H54 (cell line): ENCODE results near the gene PRDM16.
"Not testable (repeated sequence)": the region's sequence is repeated elsewhere in the genome, so short reads cannot be mapped to it uniquely, and the experiment has no call there.

Experiments
- DNase-seq: peaks from one replicate; pipeline ENCODE4 v3.0.0; 2011; ENCODE audit warnings: low spot score, mixed read lengths; ENCODE audit not compliant: insufficient read length
- FAIRE-seq: peaks from 3 replicates; lab custom pipeline; 2011; peaks lifted over from hg19 to GRCh38; lab: Jason Lieb, UNC
- POLR2A ChIP-seq: IDR thresholded peaks from 2 replicates; pipeline ENCODE4 v1.6.1; 2011; ENCODE audit warnings: low read depth, mild to moderate bottlenecking, low read length

The PRDM16 gene

DNA sequence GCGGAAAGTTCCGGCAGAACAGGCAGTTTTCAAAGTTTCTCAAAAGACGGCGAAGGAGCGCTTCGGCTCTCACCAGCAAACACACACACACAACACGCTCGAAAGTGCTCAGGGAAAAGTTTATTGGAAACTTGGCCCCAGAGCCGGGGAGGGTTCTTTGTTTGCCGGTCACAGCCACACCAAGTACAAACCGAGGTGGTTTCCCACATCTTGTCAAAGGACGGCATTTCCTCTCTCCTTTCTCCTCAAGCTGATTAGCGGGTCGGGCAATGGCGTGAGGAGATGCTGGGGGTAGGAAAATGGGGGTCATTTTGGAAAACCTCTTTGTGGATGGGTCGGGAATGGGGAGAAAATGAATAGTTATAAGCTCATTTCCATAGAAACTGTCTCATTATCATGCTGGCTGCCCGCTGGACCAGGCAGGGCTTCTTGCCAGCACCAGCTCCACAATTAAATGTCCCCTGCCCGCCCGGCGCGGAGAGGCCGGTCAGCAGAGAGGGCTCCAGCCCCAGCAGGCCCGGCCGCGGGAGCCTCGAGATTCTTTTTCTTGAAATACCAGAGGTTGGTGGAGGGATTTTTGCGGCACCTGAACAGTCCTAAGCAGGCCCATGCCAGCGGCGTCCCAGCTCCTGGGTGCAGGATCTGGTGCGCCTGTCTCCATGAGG, 92.3 kb downstream of the PRDM16 start:
- TF ChIP-seq POLR2A, result no peak
- no peak for FAIRE-seq

DNA sequence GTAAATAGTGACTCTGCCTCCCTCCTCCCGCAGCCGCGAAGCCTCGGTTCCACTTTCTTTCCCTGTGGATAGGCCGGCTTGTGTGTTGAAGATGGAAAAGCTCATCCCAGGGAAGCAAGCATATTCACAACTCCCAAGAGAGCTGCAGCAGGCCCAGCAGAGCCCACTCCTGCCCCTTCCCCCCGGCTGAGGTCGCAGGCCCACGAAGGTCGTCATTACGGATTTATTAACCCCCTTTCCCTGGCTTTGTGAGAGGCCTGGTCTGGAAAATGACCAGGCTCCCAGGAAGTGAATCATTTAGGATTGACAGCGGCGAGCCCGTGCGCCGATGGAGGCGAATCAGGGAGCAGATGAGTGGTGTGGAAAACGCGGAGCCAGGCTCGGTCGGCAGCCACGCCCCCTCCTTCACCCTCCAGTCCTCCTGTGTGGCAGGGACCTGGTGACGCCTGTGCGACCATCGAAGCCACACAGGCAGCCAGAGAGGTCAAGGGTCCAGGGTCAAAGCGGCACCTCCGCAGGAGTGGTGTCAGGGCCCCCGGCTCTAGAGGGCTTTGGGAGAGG, 93.4 kb downstream of the PRDM16 start:
- no peak for TF ChIP-seq POLR2A
- FAIRE-seq (no peak), DNase-seq (no peak)

More for the DNA sequence above, 92.3 kb downstream of the PRDM16 start:
- no peak for DNase-seq

DNA sequence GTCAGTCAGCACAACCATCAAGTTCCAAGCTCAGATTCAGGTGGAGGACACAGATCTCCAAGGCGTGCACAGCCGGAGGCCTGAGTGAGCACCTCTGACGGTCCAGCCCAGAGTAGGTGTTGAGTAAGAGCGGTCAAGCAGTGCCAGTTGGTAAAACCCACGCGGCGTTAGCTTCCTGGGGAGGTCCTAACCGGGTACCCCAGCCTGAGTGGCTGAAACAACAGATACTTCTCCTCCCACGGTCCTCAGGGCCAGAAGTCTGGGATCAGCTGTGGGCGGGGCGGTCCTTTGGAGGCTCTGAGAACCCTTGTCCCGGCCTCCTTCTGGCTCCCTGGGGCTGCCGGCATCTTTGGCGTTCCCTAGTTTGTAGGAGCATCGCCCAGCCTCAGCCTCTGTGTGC, 94.4 kb downstream of the PRDM16 start:
- FAIRE-seq, result no peak
- DNase-seq, result no peak
- no peak for TF ChIP-seq POLR2A

DNA sequence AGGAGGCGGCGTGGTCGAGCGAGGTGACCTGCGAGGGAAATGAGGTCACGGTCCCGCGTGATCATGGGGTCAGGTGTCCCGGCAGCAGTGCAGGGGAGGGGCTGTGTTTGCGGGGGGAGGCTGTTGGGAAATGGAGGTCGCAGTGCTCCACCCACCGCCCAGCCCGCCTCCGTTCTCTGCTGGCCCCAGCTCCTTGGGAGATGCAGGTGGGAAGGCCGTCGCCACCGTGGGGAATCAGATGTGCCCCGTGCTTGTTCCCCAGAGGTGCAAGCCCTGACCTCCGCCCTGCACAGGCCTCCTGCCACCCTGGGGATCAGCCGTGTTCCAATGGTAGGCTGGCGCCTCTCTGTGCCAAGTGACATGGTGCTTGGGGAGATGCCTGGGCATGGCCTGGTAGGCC, 95.7 kb downstream of the PRDM16 start:
- no peak for TF ChIP-seq POLR2A
- DNase-seq (no peak), FAIRE-seq (no peak)

DNA sequence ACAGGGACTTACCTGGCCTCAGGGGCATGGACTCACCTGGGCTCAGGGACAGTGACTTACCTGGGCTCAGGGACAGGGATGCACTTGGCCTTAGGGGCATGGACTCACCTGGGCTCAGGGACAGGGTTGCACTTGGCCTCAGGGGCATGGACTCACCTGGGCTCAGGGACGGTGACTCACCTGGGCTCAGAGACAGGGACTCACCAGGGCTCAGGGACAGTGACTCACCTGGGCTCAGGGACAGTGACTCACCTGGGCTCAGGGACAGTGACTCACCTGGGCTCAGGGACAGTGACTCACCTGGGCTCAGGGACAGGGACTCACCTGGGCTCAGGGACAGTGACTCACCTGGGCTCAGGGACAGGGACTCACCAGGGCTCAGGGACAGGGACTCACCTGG, 96.2 kb downstream of the PRDM16 start:
- not testable (repeated sequence) for FAIRE-seq, DNase-seq

DNA sequence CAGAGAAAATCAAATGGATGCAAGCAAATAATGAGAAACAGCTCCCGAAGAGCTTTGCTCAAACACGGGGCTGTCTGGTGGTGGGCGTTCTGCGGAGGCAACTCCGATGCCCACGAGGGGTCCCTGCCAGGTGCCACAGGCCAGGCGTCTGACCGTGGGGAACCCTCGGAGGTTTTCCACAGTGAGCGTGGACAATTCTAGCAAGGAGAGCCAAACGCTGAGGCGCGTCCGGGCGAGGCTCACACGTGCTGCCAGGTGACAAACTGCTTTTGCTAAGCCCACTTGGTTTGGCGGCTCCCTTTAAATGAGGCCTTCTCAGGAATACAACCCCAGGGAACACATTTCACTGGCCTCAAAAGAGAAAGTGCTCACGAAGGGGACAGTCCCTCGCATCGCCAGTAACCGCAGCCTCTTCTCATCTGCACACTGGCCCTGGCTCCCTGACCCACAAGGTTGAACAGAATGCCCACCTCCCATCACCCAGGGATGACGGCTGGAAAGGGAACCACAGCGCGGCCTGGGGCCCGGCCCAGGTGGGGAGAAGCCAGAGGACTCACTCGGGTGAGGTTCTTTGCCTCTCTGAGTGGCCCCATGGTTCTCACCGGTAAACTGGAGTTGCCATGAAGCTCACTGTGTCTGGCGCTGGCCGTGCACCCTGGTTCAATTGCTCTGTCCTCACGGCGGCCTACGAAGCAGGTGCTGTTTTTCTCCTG, 97.4 kb downstream of the PRDM16 start:
- FAIRE-seq, result no peak

DNA sequence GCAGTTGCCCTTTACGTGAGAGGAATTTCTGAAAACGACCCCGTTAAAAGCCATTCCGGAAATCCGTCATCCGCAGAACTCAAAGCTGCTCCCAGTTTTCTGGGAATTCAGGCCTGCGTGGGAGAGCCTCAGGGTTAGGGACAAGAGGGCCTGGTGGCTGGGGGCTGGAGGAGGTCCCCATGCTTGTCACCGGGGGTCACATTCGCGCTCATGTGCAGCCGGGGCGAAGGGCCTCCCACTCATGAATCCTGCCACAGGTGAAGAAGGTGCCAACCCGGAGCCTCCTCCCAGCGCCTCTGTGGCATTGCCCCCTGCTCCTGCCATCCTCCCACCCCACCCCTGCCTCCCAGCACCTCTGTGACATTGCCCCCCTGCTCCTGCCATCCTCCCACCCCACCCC, 98.3 kb downstream of the PRDM16 start:
- no peak for TF ChIP-seq POLR2A
- FAIRE-seq, result no peak
- no peak for DNase-seq

More for the DNA sequence above, 97.4 kb downstream of the PRDM16 start:
- DNase-seq, result no peak
- TF ChIP-seq POLR2A, result no peak

DNA sequence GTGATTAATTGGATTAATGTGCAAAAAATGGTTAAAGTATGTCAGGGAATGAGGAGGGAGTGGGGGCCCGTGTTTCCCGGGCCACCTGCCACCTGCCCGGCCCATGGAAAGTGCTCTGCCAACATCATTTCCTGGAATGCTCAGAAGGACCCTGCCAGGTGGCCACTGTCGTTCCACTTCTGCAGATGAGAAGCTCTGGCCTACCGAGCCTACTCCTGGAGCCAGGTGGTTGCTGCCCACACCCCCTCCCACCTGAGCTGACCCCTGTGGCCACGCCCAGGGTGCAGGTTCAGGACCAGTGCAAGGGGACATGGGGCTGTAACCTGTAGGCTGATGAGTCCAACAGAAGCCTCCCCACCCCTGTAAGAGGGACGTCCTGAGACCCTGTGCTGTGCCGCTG, 99.7 kb downstream of the PRDM16 start:
- no peak for TF ChIP-seq POLR2A
- DNase-seq (no peak), FAIRE-seq (no peak)

DNA sequence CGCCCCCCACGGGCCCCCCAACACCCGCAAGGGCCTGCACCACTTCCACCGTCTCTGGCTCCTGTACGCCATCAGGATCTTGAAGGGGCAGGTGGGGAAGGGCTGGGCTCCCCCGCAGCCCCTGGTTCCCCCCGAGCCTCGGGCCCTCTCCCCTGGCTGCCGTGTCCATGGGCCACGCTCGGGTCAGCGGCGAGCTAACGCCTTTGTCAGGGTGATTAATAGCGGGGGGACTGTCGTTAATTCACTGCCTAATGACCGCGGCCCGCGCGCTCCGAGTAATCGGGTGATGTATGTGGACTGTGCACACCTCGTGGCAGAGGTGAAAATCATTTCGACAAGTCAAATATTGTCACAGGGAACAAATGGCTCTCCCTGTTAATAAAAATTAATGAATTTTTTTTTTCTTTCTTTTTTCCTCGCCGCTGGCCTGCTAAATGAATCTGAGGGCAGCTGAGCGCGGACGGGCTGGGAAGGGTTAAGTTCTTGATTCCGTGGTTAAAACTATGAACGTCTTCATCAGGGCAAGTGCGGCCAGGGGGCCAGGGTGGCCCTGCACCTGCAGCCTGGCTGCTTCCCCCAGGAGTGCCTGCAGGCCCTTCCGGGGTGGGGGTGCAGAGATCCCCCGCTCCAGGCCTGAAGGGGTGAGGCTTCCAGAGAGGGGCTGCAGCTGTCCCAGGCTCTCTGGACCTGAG, 100.8 kb downstream of the PRDM16 start:
- DNase-seq (no peak), FAIRE-seq (no peak)
- no peak for TF ChIP-seq POLR2A

DNA sequence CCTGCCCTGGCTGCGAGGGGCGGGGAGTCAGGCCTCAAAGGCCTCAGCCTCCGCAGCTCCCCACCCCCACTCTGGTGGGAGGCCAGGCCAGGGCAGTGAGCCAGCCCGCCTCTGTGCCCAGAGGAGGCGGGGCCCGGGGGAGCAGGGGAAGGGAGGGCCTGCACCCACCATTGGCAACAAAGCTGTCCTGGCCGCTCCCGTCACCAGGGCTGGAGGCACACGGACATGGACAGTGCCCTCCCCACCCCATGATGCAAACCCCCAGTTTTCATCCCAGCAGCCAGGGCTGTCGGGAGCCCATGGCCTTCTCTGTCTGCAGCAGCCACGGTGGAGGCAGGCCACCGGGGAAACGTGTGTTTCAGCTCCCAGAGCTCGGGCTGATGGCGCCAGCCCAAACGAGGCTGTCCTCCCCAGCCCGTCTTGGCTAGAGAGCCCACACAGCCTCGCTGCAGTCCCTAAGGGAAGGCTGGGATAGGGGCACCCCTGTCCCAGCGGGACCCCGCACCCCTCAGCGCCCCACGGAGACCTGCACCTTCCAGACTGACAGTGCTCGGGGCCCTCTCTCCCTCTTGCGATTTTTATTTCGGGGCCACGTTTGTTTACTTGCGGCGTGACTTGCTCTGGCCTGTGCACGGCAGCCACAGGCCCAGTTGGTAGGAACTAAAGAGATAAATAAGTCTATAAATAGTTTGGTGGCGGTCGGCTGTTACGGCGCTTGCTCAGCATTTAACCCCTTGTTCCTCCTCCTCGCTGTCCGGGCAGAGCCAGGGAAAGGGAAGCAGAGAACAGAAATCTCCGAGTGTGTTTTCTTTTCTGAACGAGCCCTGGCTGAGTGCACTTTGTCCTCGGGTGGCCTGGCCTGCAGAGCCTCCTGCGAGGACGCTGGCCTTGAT, 101.8 kb downstream of the PRDM16 start:
- DNase-seq (no peak), FAIRE-seq (no peak)

DNA sequence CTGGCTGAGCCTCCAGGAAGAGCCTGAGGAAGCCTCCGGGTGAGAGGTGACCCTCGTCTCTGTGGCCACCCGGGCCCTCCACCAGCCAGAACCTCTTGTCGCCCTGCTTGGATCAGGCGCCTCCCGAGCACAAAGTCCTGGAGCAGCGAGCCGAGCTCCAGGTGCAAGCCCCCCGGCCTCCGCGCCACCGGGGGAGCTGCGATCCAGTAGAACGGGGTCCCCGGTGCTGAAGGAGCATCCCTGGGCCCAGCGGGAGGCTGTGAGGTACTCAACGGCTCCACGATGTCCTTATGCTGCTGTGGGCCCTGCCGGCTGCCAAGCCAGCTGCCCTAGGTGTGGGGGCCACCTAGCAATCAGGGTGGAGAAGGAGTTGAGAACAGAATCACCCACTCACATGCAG, 102.8 kb downstream of the PRDM16 start:
- no peak for TF ChIP-seq POLR2A
- DNase-seq, result no peak
- no peak for FAIRE-seq

More for the DNA sequence above, 101.8 kb downstream of the PRDM16 start:
- TF ChIP-seq POLR2A, result no peak

DNA sequence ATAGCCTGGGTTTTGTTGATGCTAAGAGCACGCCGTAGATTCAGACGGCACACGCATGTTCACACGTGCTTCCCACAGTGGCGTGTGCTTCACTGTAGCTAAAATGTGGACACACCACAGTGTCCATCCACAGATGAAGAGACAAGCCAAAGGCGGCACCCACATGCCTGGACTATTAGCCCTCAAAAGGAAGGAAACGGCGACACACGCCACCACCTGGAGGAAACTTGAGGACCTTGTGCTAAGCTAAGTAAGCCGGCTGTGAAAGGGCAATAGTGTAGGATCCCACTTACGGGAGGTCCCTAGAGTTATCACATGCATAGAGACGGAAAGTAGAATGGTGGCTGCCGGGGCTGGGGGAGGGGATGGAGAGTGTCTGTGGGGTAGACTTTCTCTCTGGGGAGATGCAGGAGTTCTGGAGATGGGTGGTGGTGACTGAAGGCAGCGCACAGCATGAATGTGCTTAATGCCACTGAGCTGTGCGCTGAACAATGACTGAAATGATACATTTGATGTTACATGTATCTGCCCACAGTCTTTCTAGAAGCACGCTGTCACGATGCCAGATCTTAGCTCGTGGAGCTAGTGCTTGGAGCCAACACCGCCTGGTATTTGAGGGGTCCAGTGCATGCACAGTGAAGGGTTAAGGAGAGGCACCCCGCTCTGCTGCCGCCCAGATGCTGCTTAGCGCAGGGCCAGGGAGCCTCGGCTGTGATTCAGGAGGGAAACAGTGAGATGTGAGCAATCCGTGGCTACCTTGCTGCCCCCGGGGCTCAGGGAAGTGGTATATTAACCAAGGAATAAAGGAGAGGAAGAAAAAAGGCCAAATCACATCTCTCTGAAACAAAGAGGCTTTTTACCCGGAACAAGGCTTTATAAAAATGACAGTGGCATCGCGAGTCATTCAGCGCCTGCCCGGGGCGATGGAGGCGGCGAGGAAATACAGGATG, 103.7 kb downstream of the PRDM16 start:
- TF ChIP-seq POLR2A, result no peak
- DNase-seq, result no peak
- no peak for FAIRE-seq
